GM12878 (cell line): ENCODE measurements around the gene MSRB1. TPM values are rescaled to one million over a fixed set of nuclear protein-coding genes. Genes with fewer than 3 reads are reported as not detected.

ENCODE experiments used
- DPF2 ChIP-seq: fragments of 450-650 bp; IDR thresholded peaks from 2 replicates; pipeline ENCODE4 v1.6.1; 2017; ENCODE audit warnings: mild to moderate bottlenecking
- EGR1 ChIP-seq, 2 experiments: IDR thresholded peaks; 1 replicate in 1 of 2; 2 replicates in 1 of 2; pipeline ENCODE4 v1.6.1; 2011 to 2012; ENCODE audit warnings: low read depth in 2 of 2, low read length in 2 of 2, borderline replicate concordance in 1 of 2, mild to moderate bottlenecking in 1 of 2, moderate library complexity in 1 of 2
- GATAD2B ChIP-seq: fragments of 450-650 bp; conservative IDR thresholded peaks from 2 replicates; pipeline ENCODE4 v1.6.1; 2017; ENCODE audit warnings: low read depth, mild to moderate bottlenecking, moderate library complexity
- HDAC2 ChIP-seq: fragments of 200-600 bp; sonication (generic); IDR thresholded peaks from 2 replicates; pipeline ENCODE4 v1.6.1; 2017
- NR2C1 ChIP-seq: fragments of 450-650 bp; IDR thresholded peaks from 2 replicates; pipeline ENCODE4 v1.6.1; 2017; ENCODE audit warnings: antibody characterized with exemption, mild to moderate bottlenecking, moderate library complexity
- POU2F2 ChIP-seq: IDR thresholded peaks from 3 replicates; pipeline ENCODE4 v1.6.1; 2011; ENCODE audit warnings: low read depth, mild to moderate bottlenecking, low read length, borderline replicate concordance
- RELA ChIP-seq: fragments of 450-650 bp; IDR thresholded peaks from 2 replicates; pipeline ENCODE4 v1.8.0; 2014; ENCODE audit warnings: borderline replicate concordance; ENCODE audit not compliant: partially characterized antibody
- polyA plus RNA-seq, 11 experiments: library from polyadenylated mRNA; depleted of rRNA in 4 of 11; unstranded in 6 of 11; stranded (reverse) in 5 of 11; fragments of >200 nt; fragmentation: Nextera tagmentation in 4 of 11; fragmentation: Illumina TruSeq in 1 of 11; extraction: Ambion mirVana in 4 of 11; extraction: Trizol in 1 of 11; gene quantifications; 1 replicate in 1 of 11; 2 replicates in 10 of 11; pipeline versions ENCODE4 v1.2.1 to v1.2.3, GENCODE V29; 2011 to 2016; ENCODE audit warnings: inconsistent platforms in 2 of 11, missing spikeins in 2 of 11, low read depth in 1 of 11
- total RNA-seq, 4 experiments: library from RNA; depleted of rRNA in 3 of 4; stranded (reverse); fragments of >200 nt in 3 of 4; fragmentation: Illumina TruSeq in 1 of 4; extraction: Trizol in 1 of 4; gene quantifications; 2 replicates each; pipeline versions ENCODE4 v1.2.1 to v1.2.3, GENCODE V29; 2013 to 2021
- TF ChIP-seq, protein P1 (sequence below): IDR thresholded peaks from 2 replicates; pipeline ENCODE4 v1.6.1; 2011; ENCODE audit warnings: borderline replicate concordance, low read depth, mild to moderate bottlenecking, moderate library complexity, low read length; ENCODE audit not compliant: insufficient read depth, poor library complexity, severe bottlenecking
- TF ChIP-seq, protein P2 (sequence below), 3 experiments: IDR thresholded peaks in 2 of 3; conservative IDR thresholded peaks in 1 of 3; 2 replicates each; pipeline ENCODE4 v1.5.1; 2011; ENCODE audit warnings: low read depth in 3 of 3, low read length in 3 of 3, mild to moderate bottlenecking in 3 of 3, control low read depth in 2 of 3, moderate library complexity in 2 of 3, inconsistent platforms in 1 of 3, mixed read lengths in 1 of 3; ENCODE audit not compliant: control insufficient read depth in 2 of 3, insufficient read depth in 1 of 3; ENCODE audit errors: extremely low read depth in 1 of 3

MSRB1 gene
- total and polyA plus RNA-seq, 10 of the 15 experiments (the other 5 are each of a cell fraction or from before 2014, with no cell fraction given): 5.1 to 48.6 (median 25.7) TPM

DNA sequence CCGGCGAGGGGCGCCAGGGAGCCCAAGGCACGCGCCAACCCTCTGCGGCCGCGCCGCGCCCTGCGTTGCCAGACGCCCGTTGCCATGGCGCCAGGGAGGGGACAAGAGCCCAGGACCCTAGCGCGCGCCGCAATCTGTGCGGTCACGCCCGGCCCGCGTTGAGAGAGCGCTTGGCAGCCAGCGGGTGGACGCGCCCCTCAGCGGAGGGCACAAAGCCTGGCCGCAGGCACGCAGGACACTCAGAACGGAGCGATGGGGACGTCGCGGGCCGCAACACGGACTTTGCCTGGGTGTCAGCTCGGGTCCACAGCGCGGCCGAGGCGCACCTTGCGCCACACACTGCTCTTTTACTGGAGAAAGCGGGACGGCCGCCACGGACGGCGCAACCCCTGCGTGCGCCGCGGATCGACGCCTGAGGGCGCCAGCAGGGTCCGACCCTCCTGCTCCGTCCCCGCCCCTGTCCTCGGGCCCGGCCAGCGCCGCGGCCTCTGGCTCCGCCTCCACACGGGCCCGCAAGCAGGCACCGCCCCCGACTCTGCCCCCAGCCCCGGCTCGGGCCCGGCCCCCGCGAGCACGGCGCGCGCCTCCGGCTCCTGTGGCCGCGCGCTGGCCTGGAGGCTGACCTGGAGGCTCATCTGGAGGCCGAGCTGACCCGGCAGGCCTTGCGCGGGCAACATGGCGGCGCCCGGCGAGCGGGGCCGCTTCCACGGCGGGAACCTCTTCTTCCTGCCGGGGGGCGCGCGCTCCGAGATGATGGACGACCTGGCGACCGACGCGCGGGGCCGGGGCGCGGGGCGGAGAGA is 40.7 kb upstream of the MSRB1 start, which contains the start of gene GFER (continued):
- TF ChIP-seq EGR1 (IDR thresholded peaks at IDR 0.05; ENCODE audit: borderline replicate concordance in 1 of 2, low read depth in 2 of 2, low read length in 2 of 2): peak in 1 of 2 experiments; percentile 37; a peak in 1 of 3 replicates
- TF ChIP-seq HDAC2: no peak
- peak; percentile 74; the same call in 1 of the 2 replicates for TF ChIP-seq DPF2
- peak; percentile 65 for TF ChIP-seq GATAD2B
- TF ChIP-seq, protein P1, sequence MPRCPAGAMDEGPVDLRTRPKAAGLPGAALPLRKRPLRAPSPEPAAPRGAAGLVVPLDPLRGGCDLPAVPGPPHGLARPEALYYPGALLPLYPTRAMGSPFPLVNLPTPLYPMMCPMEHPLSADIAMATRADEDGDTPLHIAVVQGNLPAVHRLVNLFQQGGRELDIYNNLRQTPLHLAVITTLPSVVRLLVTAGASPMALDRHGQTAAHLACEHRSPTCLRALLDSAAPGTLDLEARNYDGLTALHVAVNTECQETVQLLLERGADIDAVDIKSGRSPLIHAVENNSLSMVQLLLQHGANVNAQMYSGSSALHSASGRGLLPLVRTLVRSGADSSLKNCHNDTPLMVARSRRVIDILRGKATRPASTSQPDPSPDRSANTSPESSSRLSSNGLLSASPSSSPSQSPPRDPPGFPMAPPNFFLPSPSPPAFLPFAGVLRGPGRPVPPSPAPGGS: peak; percentile 50
- peak; percentile 85 for TF ChIP-seq POU2F2
- TF ChIP-seq RELA: peak; percentile 46
- peak; percentile 92 for TF ChIP-seq NR2C1
- TF ChIP-seq, protein P2, sequence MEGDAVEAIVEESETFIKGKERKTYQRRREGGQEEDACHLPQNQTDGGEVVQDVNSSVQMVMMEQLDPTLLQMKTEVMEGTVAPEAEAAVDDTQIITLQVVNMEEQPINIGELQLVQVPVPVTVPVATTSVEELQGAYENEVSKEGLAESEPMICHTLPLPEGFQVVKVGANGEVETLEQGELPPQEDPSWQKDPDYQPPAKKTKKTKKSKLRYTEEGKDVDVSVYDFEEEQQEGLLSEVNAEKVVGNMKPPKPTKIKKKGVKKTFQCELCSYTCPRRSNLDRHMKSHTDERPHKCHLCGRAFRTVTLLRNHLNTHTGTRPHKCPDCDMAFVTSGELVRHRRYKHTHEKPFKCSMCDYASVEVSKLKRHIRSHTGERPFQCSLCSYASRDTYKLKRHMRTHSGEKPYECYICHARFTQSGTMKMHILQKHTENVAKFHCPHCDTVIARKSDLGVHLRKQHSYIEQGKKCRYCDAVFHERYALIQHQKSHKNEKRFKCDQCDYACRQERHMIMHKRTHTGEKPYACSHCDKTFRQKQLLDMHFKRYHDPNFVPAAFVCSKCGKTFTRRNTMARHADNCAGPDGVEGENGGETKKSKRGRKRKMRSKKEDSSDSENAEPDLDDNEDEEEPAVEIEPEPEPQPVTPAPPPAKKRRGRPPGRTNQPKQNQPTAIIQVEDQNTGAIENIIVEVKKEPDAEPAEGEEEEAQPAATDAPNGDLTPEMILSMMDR (IDR thresholded peaks at IDR 0.05 in 2 of 3, conservative IDR thresholded peaks at IDR 0.05 in 1 of 3; ENCODE audit: control insufficient read depth in 2 of 3, extremely low read depth in 1 of 3, insufficient read depth in 1 of 3, low read depth in 3 of 3, low read length in 3 of 3): peak in 2 of 3 experiments; percentile 48 to 53; a peak in 3 of 6 replicates
